Astrocyte of the cerebellum (primary cell): Measurements from ENCODE around the gene EQTN.
A peak's percentile ranks its signal among the peaks of the same experiment; 100 is the strongest.
"Not testable (repeated sequence)": the region's sequence is repeated elsewhere in the genome, so short reads cannot be mapped to it uniquely, and the experiment has no call there.

ENCODE experiments used
- DNase-seq: peaks from one replicate; pipeline ENCODE4 v3.0.0-alpha.2; 2011; ENCODE audit warnings: low read depth
- H3K4me3 ChIP-seq: 2 replicates; pipeline ENCODE4 v1.5.1; 2011; ENCODE audit warnings: mild to moderate bottlenecking, low read depth, low read length, moderate library complexity
- CTCF ChIP-seq: IDR thresholded peaks from 2 replicates; pipeline ENCODE4 v1.5.1; 2012; ENCODE audit warnings: low read length, low read depth, moderate library complexity, mild to moderate bottlenecking; ENCODE audit errors: missing control alignments
- in situ Hi-C: cut with HindIII; loops from 2 replicates; pipeline ENCODE4 v1.10.0; 2017; ENCODE audit warnings: low sequenced_read_pairs

The EQTN gene

GRCh38 chr9:27247756-27248155 lies 49.2 kb downstream of the EQTN start:
- in situ Hi-C loops: no loop called here
- peak; percentile 70 for TF ChIP-seq CTCF
- DNase-seq: no peak
- no peak overlapping the region for H3K4me3 ChIP-seq

- DNase-seq, H3K4me3 ChIP-seq, in situ Hi-C loops: not testable (repeated sequence)
These were observed 57.3 kb downstream of the EQTN start for GRCh38 chr9:27239648-27240047.
